Posterior cingulate gyrus (tissue), 11 donors: Measurements from ENCODE around the gene CLSTN1.
A peak's percentile ranks its signal among the peaks of the same experiment; 100 is the strongest.
"Not testable (repeated sequence)": the region's sequence is repeated elsewhere in the genome, so short reads cannot be mapped to it uniquely, and the experiment has no call there.

ENCODE experiments used
- DNase-seq, 10 donors: peaks; one replicate each; pipeline versions ENCODE4 v3.0.0 to v3.0.0-alpha.2; 2020 to 2021; ENCODE audit warnings: mixed read lengths in 3 of 10
- intact Hi-C: fragments of 100-400 bp; cut with DNase I; formaldehyde crosslinking; loops from one replicate; pipeline ENCODE4 v1.15.1; 2023

CLSTN1 gene

GRCh38 chr1:9805972-9806371 lies 17.8 kb downstream of the CLSTN1 start:
- intact Hi-C loops, DNase-seq: not testable (repeated sequence)

- intact Hi-C loops: no loop called here
- peak in 1 of 10 donors; percentile 7 for DNase-seq
Measured at GRCh38 chr1:9805006-9805508, 18.7 kb downstream of the CLSTN1 start.

GRCh38 chr1:9803003-9803918 lies 20.5 kb downstream of the CLSTN1 start:
- intact Hi-C loops: not testable (repeated sequence)
- DNase-seq: peak in 1 of 10 donors; percentile 43

GRCh38 chr1:9801909-9802308 lies 21.9 kb downstream of the CLSTN1 start:
- DNase-seq: no peak
- intact Hi-C loops: no loop called here

GRCh38 chr1:9798236-9799130 lies 25.3 kb downstream of the CLSTN1 start:
- intact Hi-C loops: no loop called here

GRCh38 chr1:9797049-9797448 lies 26.7 kb downstream of the CLSTN1 start:
- no peak for DNase-seq
- intact Hi-C loops: no loop called here

More at GRCh38 chr1:9798236-9799130, 25.3 kb downstream of the CLSTN1 start:
- DNase-seq: peak in 1 of 10 donors; percentile 30

GRCh38 chr1:9794081-9794480 lies 29.7 kb downstream of the CLSTN1 start:
- intact Hi-C loops: no loop called here
- DNase-seq: peak in 1 of 10 donors; percentile 57

- intact Hi-C loops: no loop called here
- DNase-seq: peak in 1 of 10 donors; percentile 11
Measured at GRCh38 chr1:9793291-9793690, 30.5 kb downstream of the CLSTN1 start.

- peak in 1 of 10 donors; percentile 40 for DNase-seq
- intact Hi-C loops: no loop called here
Measured at GRCh38 chr1:9792156-9793042, 31.4 kb downstream of the CLSTN1 start.

- intact Hi-C loops, DNase-seq: not testable (repeated sequence)
Measured at GRCh38 chr1:9789700-9790099, 34.1 kb downstream of the CLSTN1 start.

GRCh38 chr1:9787702-9788101 lies 36.1 kb downstream of the CLSTN1 start:
- no peak for DNase-seq
- intact Hi-C loops: no loop called here

- intact Hi-C loops: no loop called here
- DNase-seq: peak in 3 of 10 donors; percentile 21 to 43 (median 23)
Measured at GRCh38 chr1:9785406-9785805, 38.4 kb downstream of the CLSTN1 start.

GRCh38 chr1:9784508-9785133 lies 39.1 kb downstream of the CLSTN1 start:
- intact Hi-C loops: loop anchor here (1.0 kb wide), 1 partner anchor 84 kb away; no protein-coding TSS in a partner anchor
- peak in 3 of 10 donors; percentile 28 to 66 (median 54) for DNase-seq

GRCh38 chr1:9782897-9783296 lies 40.9 kb downstream of the CLSTN1 start:
- intact Hi-C loops: no loop called here

GRCh38 chr1:9782116-9782751 lies 41.5 kb downstream of the CLSTN1 start:
- intact Hi-C loops: no loop called here
- DNase-seq: peak in 1 of 10 donors; percentile 35

More at GRCh38 chr1:9782897-9783296, 40.9 kb downstream of the CLSTN1 start:
- DNase-seq: peak in 3 of 10 donors; percentile 24 to 72 (median 49)

- intact Hi-C loops: no loop called here
- DNase-seq: peak in 3 of 10 donors; percentile 59 to 72 (median 67)
Measured at GRCh38 chr1:9780554-9781110, 43.1 kb downstream of the CLSTN1 start.

GRCh38 chr1:9778905-9779304 lies 44.9 kb downstream of the CLSTN1 start:
- DNase-seq: peak in 1 of 10 donors; percentile 40
- intact Hi-C loops: no loop called here

GRCh38 chr1:9776685-9777084 lies 47.1 kb downstream of the CLSTN1 start:
- intact Hi-C loops: no loop called here

More at GRCh38 chr1:9776685-9777084, 47.1 kb downstream of the CLSTN1 start:
- DNase-seq: peak in 1 of 10 donors; percentile 9
